Liver (tissue), 3 donors: ENCODE data around the gene LRMDA.

Experiments
- FOXA2 ChIP-seq: IDR thresholded peaks from 2 replicates; pipeline ENCODE4 v1.6.1; 2016; ENCODE audit warnings: antibody characterized with exemption
- TAF1 ChIP-seq: conservative IDR thresholded peaks from 2 replicates; pipeline ENCODE4 v1.6.1; 2016; ENCODE audit warnings: antibody characterized with exemption, mild to moderate bottlenecking
- YY1 ChIP-seq: IDR thresholded peaks from 2 replicates; pipeline ENCODE4 v1.6.1; 2016; ENCODE audit warnings: antibody characterized with exemption, mild to moderate bottlenecking
- TF ChIP-seq, protein P1 (sequence below): fragments of 150-350 bp; IDR thresholded peaks from 2 replicates; pipeline ENCODE4 v1.5.1; 2017; ENCODE audit warnings: improper control_type of control experiment, low read depth, low read length; ENCODE audit not compliant: missing input control
- TF ChIP-seq, protein P2 (sequence below): IDR thresholded peaks from 2 replicates; pipeline ENCODE4 v1.6.1; 2016; ENCODE audit warnings: antibody characterized with exemption
- donor health status: healthy.
- donor health status: healthy.

DNA sequence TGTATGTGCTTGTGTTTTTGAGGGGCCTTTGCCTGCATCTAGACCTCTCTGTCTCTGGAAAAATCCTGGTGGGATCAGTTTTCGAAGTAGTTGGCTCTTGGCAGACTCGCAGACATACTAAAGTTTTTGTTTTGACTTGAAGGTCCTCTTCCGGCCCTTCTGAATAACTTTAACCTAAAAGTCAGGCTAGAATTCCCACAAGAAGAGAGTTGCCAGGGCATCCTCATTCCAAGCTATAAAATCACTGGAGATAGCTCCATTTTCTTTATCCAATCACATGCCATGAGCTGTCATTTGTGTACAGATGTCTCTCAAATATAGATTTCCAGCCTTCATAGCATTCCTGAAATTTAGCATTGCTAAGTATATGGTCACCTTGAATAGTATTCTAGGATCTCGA lies 967.8 kb downstream of the LRMDA start:
- TF ChIP-seq, protein P1, sequence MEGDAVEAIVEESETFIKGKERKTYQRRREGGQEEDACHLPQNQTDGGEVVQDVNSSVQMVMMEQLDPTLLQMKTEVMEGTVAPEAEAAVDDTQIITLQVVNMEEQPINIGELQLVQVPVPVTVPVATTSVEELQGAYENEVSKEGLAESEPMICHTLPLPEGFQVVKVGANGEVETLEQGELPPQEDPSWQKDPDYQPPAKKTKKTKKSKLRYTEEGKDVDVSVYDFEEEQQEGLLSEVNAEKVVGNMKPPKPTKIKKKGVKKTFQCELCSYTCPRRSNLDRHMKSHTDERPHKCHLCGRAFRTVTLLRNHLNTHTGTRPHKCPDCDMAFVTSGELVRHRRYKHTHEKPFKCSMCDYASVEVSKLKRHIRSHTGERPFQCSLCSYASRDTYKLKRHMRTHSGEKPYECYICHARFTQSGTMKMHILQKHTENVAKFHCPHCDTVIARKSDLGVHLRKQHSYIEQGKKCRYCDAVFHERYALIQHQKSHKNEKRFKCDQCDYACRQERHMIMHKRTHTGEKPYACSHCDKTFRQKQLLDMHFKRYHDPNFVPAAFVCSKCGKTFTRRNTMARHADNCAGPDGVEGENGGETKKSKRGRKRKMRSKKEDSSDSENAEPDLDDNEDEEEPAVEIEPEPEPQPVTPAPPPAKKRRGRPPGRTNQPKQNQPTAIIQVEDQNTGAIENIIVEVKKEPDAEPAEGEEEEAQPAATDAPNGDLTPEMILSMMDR: no peak
- no peak for TF ChIP-seq FOXA2
- TF ChIP-seq, protein P2, sequence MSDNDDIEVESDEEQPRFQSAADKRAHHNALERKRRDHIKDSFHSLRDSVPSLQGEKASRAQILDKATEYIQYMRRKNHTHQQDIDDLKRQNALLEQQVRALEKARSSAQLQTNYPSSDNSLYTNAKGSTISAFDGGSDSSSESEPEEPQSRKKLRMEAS: no peak
- TF ChIP-seq TAF1: no peak
- TF ChIP-seq YY1: no peak
